Hematopoietic multipotent progenitor cell treated with erythropoietin and hydrocortisone succinate and interleukin-3 and kit ligand, for 6 days (in vitro differentiated cells): ENCODE measurements around the gene ARHGAP8.

ENCODE experiments used
- DNase-seq: peaks from one replicate; pipeline ENCODE4 v3.0.0-alpha.2; 2015

The ARHGAP8 gene

DNA sequence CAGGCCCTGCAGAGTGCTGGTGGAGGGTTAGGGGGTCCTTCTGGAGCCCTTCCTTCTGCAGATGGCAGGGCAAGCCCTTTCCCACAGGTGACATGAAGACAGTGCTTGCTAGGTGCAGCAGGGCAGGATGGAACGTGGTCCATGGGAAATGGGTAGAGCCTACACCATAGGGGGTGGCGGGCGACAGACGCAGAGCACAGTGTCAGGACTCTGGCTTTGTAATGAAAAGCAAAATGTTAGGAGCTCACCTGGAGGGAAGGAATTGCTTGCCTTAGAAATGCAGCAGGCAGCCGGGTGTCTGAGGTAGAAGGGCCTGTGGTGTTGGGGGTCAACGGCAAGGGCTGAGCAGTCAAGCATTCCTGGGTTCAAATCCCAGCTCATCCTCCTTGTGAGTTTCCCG lies 54.9 kb downstream of the ARHGAP8 start:
- no peak for DNase-seq

DNA sequence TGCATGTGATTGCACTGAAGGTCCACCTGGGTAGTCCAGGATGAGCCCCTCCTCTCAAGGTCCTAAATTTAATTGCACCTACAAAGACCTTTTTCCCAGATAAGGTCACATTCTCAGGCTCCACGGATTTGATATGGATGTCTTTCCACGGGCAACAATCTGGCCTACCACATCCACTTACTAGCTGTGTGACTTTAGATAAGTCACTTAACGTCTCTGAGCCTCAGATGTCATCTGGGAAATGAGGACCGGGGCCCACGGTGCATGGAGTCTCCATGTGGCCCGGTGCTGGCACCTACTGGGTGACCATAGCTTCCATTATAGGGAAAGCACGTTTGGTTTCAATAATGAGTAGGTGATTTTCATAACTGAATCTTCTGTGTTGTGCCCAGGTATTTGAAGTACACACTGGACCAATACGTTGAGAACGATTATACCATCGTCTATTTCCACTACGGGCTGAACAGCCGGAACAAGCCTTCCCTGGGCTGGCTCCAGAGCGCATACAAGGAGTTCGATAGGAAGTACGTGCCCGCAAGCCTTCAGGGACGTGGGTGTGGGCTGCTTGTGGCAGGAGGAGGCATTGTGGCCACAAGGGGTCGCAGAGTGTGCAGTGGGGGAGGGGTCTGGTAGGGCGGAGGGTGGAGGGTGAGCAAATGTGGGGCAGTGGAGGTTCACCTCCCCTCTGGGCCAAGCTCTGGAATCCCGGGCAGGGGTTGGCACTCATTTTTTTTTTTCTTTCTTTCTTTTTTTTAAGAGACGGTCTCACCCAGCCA lies 55.7 kb downstream of the ARHGAP8 start:
- peak; percentile 31 for DNase-seq

GRCh38 chr22:44809456-44809855 lies 57.1 kb downstream of the ARHGAP8 start:
- no peak for DNase-seq

DNA sequence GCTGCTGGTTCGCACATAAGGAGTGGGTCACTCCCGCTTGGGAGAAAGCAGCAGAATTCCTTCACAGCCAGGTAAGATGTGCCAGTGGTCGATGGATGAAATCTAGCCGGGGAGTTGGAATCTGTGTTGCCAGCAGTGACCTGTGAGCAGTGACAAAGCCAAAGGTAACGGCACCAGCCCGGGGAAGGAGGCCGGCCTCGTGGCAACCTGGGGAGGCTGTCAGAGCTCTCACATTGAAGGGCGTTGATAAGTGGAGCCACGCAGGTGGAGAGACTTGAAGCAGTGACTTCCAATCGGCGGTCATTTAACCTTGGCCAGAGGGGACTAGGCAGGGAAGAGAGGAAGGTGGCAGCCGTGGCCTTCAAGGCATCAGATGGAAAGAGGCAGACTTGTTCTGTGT lies 58.8 kb downstream of the ARHGAP8 start:
- DNase-seq = no peak

DNA sequence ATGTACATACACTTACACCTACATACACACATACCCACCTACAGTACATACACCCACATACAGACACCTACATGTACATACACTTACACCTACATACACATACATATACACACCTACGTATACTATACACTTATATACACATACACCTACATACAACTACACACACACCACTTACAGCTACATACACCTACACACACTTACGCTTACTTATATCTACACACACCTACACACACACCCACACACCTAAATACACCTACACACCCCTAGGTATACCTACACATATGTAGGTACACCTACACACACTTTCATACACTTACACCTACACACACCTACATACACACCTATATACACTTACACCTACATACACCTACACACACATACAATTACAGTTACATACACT lies 61.0 kb downstream of the ARHGAP8 start:
- DNase-seq = no peak

- no peak for DNase-seq
Measured at GRCh38 chr22:44814266-44815098, 62.1 kb downstream of the ARHGAP8 start.

GRCh38 chr22:44815099-44816070 lies 63.0 kb downstream of the ARHGAP8 start:
- no peak for DNase-seq

GRCh38 chr22:44816141-44816540 lies 63.8 kb downstream of the ARHGAP8 start:
- no peak for DNase-seq

GRCh38 chr22:44818727-44819126 lies 66.4 kb downstream of the ARHGAP8 start:
- DNase-seq = no peak

DNA sequence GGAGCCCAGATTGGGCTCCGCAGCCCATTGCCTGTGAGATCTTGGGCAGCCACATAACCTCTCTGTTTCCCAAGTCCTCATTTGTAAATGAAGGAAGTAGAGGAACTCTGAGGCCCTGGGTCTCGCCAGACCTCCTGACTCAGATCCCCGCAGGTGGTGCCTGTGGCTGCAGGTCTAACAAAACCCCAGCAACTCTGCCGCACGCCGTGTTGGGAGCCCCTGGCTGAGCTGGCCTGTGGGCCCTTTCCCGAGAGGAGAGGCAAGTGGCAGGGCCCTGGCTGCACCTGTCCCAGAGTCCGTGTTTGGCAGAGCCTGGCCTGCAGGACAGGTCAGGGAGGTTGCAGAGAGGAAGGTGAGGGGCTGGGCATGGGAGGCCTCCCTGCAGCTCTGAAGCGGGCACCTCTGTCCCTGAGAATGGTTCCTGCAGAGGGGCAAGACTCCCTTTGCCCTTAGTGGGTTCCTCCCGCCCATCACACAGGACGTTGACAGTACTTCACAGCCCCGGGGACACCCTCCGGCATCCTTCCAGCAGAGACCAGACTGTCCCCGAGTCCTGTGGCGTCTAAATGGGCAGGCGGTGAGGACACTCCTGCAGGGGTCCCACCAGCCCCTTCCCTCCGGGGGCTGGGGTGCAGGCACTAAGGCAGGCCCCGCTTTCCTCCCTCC lies 67.7 kb downstream of the ARHGAP8 start:
- DNase-seq = no peak

- no peak for DNase-seq
Measured at GRCh38 chr22:44821741-44822475, 69.5 kb downstream of the ARHGAP8 start.

DNA sequence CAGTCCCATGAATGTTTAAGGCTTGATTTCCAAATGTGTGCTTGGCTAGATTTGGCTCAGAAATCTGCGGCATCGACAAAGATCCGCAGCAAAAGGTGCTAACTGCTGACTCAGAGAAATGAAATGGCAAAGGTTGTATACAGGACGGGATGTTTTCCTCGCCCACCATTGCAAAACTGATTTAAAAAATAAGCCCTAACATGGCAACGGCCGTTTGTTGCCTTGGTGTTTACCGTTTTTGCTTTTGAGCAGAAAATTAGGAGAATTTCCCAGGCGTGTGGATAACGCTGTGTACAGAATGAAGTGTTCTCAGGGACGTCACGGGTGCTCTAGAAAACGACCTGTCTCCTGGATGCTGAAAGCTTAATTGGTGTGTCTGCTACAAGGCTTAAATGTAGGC lies 70.2 kb downstream of the ARHGAP8 start:
- DNase-seq = no peak

DNA sequence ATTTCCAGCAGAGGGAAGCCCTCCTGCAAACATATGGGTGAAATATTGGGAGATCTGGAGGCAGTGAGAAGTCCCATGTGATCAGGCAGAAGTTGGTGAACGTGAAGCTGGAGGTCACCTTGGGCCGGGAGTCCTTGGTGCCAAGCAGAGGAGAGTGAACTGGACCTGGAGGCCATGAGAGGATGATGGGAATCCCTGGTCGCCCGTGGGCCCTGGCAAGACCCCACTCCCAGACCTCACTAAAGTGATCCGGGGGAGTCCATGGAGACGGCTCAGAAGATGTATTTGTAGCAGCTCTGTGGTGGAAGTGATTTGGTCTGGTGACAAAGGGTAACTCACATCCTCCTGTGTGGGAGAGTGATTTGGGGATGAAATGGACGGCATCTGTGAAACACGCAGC lies 71.0 kb downstream of the ARHGAP8 start:
- no peak for DNase-seq

DNA sequence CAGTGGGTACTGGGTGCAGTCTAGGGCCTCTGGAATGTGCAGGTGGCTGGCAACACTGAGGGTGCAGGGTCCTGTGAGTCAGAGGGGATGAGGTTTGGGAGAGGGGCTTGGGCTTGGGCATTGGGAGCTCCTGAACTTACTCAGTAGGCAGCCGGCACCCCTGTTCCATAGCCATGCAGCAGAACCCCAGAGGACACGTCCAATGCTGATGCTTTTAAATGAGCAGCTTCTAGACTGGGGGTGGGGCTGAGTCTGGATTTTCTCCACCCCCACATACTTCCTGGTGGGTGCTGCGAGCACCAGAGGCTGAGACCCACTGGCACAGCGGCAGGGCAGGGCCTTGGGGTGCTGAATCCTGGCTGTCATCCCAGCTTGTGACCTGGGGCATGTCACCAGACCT lies 71.4 kb downstream of the ARHGAP8 start:
- no peak for DNase-seq

- DNase-seq = no peak
Measured at GRCh38 chr22:44824271-44824670, 71.9 kb downstream of the ARHGAP8 start.

- no peak for DNase-seq
Measured at GRCh38 chr22:44825310-44826150, 73.2 kb downstream of the ARHGAP8 start.

- DNase-seq = no peak
Measured at GRCh38 chr22:44827666-44828190, 75.4 kb downstream of the ARHGAP8 start.

DNA sequence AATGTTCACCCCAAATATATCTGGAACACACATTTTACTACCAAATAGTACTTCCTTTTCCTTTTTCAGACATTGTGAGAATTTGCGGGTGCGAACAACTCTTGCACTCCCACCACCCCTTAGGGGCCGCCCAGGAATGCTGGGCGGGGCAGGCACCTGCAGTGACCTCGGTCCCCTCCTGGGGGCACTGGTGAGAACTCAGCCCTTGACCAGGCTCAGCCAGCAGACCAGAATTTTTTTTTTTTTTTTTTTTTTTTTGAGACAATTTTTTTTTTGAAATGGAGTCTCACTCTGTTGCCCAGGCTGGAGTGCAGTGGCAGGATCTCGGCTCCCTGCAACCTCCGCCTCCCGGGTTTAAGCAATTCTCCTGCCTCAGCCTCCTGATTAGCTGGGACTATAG lies 75.8 kb downstream of the ARHGAP8 start:
- DNase-seq = peak; percentile 34

GRCh38 chr22:44831885-44832284 lies 79.5 kb downstream of the ARHGAP8 start:
- DNase-seq = no peak

- no peak for DNase-seq
Measured at GRCh38 chr22:44834065-44834464, 81.7 kb downstream of the ARHGAP8 start.

- DNase-seq = no peak
Measured at GRCh38 chr22:44837481-44837880, 85.1 kb downstream of the ARHGAP8 start.
